ENCODE measurements around the gene ATG4B. TPM values are rescaled to one million over a fixed set of nuclear protein-coding genes. Genes with fewer than 3 reads are reported as not detected.

The ATG4B gene
- total and polyA plus RNA-seq, 2 of the 4 experiments (the other 2 are of a cell fraction) = 113 to 146 TPM

DNA sequence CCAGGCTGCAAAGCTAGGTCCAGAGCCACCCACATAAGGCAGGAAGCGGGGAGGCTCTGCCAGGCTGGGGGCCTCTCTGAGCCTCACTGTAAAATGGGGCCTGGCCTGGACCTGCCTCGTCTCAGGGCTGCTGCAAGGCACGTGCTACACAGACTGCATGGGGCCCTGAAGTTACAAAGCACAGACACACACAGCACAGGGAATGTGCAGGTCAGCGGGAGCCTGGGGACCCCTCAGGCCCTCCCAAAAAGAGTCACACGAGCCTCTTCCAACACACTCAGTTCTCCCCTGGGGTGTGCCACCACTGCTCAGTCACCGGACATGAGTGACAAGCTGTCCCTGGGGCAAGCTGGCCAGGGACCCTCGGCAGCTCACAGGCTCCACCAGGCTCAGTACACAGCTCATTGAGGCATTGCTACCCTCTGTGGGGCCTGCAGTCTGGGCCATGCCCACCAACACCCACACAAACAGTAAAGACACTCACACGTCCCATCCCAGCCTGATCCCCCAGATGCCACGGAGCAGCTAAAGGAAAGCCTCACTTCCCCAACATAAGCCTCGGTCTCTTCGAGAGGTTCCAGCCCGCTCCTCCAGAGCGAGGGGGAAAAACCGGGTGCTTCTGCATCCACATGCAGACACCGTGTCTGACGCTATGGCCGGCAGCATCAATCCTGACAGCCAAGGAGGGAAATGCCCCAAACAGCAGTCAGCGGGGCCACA is 45.2 kb upstream of the ATG4B start:
- dilution Hi-C loops (cut with HindIII; ENCODE audit: low sequenced_read_pairs, unreplicated experiment) = no loop called here
- Histone ChIP-seq H2AFZ (replicated peaks; ENCODE audit: low read length, poor library complexity) (no peak overlapping the region), H3K79me1 (ENCODE audit: low read depth in 1 of 2, low read length in 2 of 2) (peaks cover 11 to 15% of the 10 kb centered on the region in 2 experiments; a peak in 3 of 4 replicates), H3K9me3 (ENCODE audit: control insufficient read depth, insufficient read depth, low read length) (peaks cover 14% of the 10 kb centered on the region), H3K14ac (replicated peaks; ENCODE audit: low read depth, low read length) (no peak overlapping the region), H4K8ac (ENCODE audit: low read depth in 2 of 2, low read length in 2 of 2) (no peak overlapping the region), H3K4ac (ENCODE audit: low read depth, low read length) (no peak overlapping the region), H4K91ac (ENCODE audit: insufficient read depth, low read depth, low read length) (no peak overlapping the region), H3K4me2 (ENCODE audit: low read depth, low read length) (no peak overlapping the region), H2BK5ac (ENCODE audit: low read depth, low read length, poor library complexity, severe bottlenecking) (no peak overlapping the region), H2AK5ac (ENCODE audit: low read depth, low read length) (no peak overlapping the region), H3K36me3 (ENCODE audit: control insufficient read depth, insufficient read depth, low read length) (peaks cover 43% of the 10 kb centered on the region), H3K23ac (ENCODE audit: low read depth, low read length) (no peak overlapping the region), H3K27me3 (ENCODE audit: control insufficient read depth, insufficient read depth, low read length) (no peaks in the 10 kb centered on the region), H2BK20ac (ENCODE audit: low read depth, low read length) (no peak overlapping the region), H3K27ac (ENCODE audit: insufficient read depth, low read length) (no peak overlapping the region), H4K20me1 (ENCODE audit: insufficient read depth, low read length) (no peaks in the 10 kb centered on the region; the same call in 1 of the 2 replicates), H3K56ac (ENCODE audit: extremely low read depth, insufficient read depth, low read length) (no peak overlapping the region), H3K4me3 (ENCODE audit: insufficient read depth, low read depth, low read length) (no peak overlapping the region), H2AK9ac (replicated peaks; ENCODE audit: low read depth, low read length, poor library complexity) (no peak overlapping the region), H2BK120ac (ENCODE audit: low read depth, low read length) (no peak overlapping the region), H3K9me1 (ENCODE audit: insufficient read depth, low read length) (no peaks in the 10 kb centered on the region), H4K5ac (ENCODE audit: low read depth, low read length) (no peak overlapping the region), H3K18ac (ENCODE audit: low read depth, low read length) (no peak overlapping the region), H2BK15ac (ENCODE audit: low read depth, low read length) (no peak overlapping the region), H3K4me1 (ENCODE audit: control insufficient read depth, insufficient read depth, low read length) (no peaks in the 10 kb centered on the region), H3K9ac (ENCODE audit: low read depth, low read length) (no peak overlapping the region)
- ChIA-PET POLR2A (ENCODE audit: unreplicated experiment) (no interaction called here), CTCF (no interaction called here)
- in situ Hi-C loops (cut with MboI; ENCODE audit: low sequenced_read_pairs) = no loop called here
- no peak for TF ChIP-seq SMC3 (IDR thresholded peaks at IDR 0.05; ENCODE audit: low read depth, low read length)
- TF ChIP-seq RCOR1 (IDR thresholded peaks at IDR 0.05; ENCODE audit: insufficient replicate concordance, low read length) = no peak
- TF ChIP-seq CEBPB (IDR thresholded peaks at IDR 0.05; ENCODE audit: low read depth, low read length) = no peak
- no peak for TF ChIP-seq CHD1 (IDR thresholded peaks at IDR 0.05; ENCODE audit: low read depth, low read length)
- TF ChIP-seq, protein P1, sequence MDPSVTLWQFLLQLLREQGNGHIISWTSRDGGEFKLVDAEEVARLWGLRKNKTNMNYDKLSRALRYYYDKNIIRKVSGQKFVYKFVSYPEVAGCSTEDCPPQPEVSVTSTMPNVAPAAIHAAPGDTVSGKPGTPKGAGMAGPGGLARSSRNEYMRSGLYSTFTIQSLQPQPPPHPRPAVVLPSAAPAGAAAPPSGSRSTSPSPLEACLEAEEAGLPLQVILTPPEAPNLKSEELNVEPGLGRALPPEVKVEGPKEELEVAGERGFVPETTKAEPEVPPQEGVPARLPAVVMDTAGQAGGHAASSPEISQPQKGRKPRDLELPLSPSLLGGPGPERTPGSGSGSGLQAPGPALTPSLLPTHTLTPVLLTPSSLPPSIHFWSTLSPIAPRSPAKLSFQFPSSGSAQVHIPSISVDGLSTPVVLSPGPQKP (IDR thresholded peaks at IDR 0.05; ENCODE audit: borderline replicate concordance, low read depth, low read length) = no peak
- no peak for TF ChIP-seq RFX5 (IDR thresholded peaks at IDR 0.05; ENCODE audit: low read depth, low read length)
- no peak for TF ChIP-seq BHLHE40 (IDR thresholded peaks at IDR 0.05; ENCODE audit: low read depth, low read length)
- TF ChIP-seq FOS (IDR thresholded peaks at IDR 0.05; ENCODE audit: low read depth, low read length) = no peak
- TF ChIP-seq NFE2L2 (IDR thresholded peaks at IDR 0.05; ENCODE audit: low read depth, low read length) = no peak
- TF ChIP-seq MXI1 (IDR thresholded peaks at IDR 0.05; ENCODE audit: borderline replicate concordance, low read depth, low read length) = no peak
- no peak for TF ChIP-seq MAZ (IDR thresholded peaks at IDR 0.05; ENCODE audit: borderline replicate concordance, low read depth, low read length)
- no peak for TF ChIP-seq RAD21 (IDR thresholded peaks at IDR 0.05; ENCODE audit: low read length)
- TF ChIP-seq, protein P2, sequence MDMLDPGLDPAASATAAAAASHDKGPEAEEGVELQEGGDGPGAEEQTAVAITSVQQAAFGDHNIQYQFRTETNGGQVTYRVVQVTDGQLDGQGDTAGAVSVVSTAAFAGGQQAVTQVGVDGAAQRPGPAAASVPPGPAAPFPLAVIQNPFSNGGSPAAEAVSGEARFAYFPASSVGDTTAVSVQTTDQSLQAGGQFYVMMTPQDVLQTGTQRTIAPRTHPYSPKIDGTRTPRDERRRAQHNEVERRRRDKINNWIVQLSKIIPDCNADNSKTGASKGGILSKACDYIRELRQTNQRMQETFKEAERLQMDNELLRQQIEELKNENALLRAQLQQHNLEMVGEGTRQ (IDR thresholded peaks at IDR 0.05; ENCODE audit: low read depth, low read length) = no peak
- TF ChIP-seq, protein P3, sequence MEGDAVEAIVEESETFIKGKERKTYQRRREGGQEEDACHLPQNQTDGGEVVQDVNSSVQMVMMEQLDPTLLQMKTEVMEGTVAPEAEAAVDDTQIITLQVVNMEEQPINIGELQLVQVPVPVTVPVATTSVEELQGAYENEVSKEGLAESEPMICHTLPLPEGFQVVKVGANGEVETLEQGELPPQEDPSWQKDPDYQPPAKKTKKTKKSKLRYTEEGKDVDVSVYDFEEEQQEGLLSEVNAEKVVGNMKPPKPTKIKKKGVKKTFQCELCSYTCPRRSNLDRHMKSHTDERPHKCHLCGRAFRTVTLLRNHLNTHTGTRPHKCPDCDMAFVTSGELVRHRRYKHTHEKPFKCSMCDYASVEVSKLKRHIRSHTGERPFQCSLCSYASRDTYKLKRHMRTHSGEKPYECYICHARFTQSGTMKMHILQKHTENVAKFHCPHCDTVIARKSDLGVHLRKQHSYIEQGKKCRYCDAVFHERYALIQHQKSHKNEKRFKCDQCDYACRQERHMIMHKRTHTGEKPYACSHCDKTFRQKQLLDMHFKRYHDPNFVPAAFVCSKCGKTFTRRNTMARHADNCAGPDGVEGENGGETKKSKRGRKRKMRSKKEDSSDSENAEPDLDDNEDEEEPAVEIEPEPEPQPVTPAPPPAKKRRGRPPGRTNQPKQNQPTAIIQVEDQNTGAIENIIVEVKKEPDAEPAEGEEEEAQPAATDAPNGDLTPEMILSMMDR (conservative IDR thresholded peaks at IDR 0.05; ENCODE audit: low read depth, low read length) = no peak
- TF ChIP-seq POLR2A (IDR thresholded peaks at IDR 0.05; ENCODE audit: low read depth, low read length) = no peak
- TF ChIP-seq MAFK (IDR thresholded peaks at IDR 0.05; ENCODE audit: low read depth, low read length) = no peak
- no peak for ATAC-seq (ENCODE audit: low read depth)
- no TSS peak for BruUV-seq (replicated peaks)
- intact Hi-C loops (cut with micrococcal nuclease) = no loop called here
- WGBS, 2 experiments (ENCODE audit: extremely low coverage in 2 of 2, insufficient read length in 1 of 2) = 89% methylated on average over 11 of the region's 18 CpGs; no CpG with 5 or more reads in 1 of the 2 experiments
- no peak for DNase-seq
